Superior temporal gyrus (tissue), 1 donor: ENCODE results near the gene GPR146.
"Not testable (repeated sequence)": the region's sequence is repeated elsewhere in the genome, so short reads cannot be mapped to it uniquely, and the experiment has no call there.

Experiments used
- DNase-seq: peaks from one replicate; pipeline ENCODE4 v3.0.0-alpha.2; 2016; ENCODE audit errors: extremely low spot score

GPR146 gene

DNA sequence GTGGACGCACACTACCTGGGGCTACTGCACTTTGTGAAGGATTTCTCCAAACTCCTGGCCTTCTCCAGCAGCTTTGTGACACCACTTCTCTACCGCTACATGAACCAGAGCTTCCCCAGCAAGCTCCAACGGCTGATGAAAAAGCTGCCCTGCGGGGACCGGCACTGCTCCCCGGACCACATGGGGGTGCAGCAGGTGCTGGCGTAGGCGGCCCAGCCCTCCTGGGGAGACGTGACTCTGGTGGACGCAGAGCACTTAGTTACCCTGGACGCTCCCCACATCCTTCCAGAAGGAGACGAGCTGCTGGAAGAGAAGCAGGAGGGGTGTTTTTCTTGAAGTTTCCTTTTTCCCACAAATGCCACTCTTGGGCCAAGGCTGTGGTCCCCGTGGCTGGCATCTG is 14.0 kb downstream of the GPR146 start:
- DNase-seq = no peak

- DNase-seq = peak; percentile 45
Observed at GRCh38 chr7:1058821-1059199, 14.5 kb downstream of the GPR146 start.

GRCh38 chr7:1059200-1060091 is 15.1 kb downstream of the GPR146 start:
- no peak for DNase-seq

GRCh38 chr7:1060315-1061072 is 16.1 kb downstream of the GPR146 start:
- DNase-seq = no peak

DNA sequence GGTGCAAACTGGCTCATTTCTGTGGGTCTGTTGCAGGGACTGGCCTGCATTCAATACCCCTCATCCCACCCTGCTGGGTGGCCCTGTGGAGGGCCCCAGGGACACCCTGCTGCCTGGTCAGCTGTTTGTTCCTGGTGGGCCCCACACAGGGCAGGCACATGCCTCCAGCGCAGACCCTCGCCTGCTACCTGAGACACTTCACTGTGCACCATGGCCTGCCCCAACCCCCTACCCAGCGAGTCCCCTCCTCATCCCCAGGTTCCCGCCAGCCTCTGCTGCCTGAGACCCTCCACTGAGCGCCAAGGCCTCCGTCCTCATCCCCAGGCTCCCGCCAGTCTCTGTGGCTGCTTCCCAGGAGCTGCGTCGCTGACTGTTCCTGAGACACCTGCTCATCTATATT is 16.8 kb downstream of the GPR146 start:
- DNase-seq = no peak

GRCh38 chr7:1062296-1063294 is 18.2 kb downstream of the GPR146 start:
- DNase-seq = no peak

- DNase-seq = no peak
Observed at GRCh38 chr7:1063361-1063760, 19.0 kb downstream of the GPR146 start.

- DNase-seq = no peak
Observed at GRCh38 chr7:1064581-1064980, 20.2 kb downstream of the GPR146 start.

- DNase-seq = no peak
Observed at GRCh38 chr7:1065263-1065584, 20.9 kb downstream of the GPR146 start.

DNA sequence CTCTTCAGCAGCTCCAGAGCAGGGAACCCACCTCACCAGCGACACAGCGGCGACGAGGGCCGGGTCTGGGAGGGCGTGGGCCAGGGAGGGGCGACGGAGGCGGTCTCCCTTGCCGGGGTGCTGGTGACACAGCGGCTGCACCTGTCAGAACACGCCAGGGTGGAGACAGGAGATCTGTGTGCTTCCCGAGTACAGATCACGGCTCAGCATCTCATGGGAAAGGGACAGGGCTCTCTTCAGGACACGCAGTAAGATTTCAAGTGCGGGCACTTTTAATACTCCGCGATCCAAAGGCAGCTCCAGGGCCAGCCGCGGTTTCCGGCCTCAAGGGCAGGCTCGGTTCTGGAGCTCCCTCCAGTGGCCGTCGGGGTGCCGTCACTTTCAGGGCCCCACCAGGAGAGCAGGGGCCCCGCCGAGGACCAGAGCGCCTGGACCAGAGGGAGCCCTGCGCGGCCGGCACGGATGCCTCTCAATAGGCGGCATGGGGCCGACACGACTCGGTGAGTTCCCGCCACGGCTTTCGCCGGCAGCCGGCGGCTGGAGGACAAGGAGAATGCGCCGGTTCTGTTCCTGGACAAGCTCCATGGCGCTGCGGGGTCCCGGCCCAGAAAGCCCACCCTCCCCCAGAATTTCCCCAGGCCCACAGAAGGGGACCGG is 21.4 kb downstream of the GPR146 start:
- peak; percentile 84 for DNase-seq

GRCh38 chr7:1066242-1066588 is 21.9 kb downstream of the GPR146 start:
- no peak for DNase-seq

- DNase-seq = no peak
Observed at GRCh38 chr7:1068013-1068412, 23.7 kb downstream of the GPR146 start.

GRCh38 chr7:1068619-1069018 is 24.3 kb downstream of the GPR146 start:
- DNase-seq = no peak

DNA sequence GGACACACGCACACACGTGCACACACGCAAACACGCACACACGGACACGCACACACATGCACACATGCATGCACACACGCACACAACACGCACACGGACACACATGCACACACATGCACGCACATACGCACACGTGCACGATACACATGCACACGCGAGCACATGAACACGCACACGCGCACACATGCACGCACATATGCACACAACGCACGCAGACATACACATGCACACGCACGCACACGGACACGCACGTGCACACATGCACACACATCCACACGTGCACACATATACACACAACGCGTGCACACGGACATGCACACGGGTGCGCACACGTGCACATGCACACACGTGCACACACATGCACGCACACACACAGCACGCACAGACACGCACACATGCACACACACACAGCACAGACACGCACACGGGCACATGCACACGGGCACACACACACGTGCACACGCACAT is 26.2 kb downstream of the GPR146 start:
- DNase-seq = no peak

- no peak for DNase-seq
Observed at GRCh38 chr7:1071731-1072254, 27.4 kb downstream of the GPR146 start.

GRCh38 chr7:1073142-1073977 is 29.0 kb downstream of the GPR146 start:
- DNase-seq = no peak

GRCh38 chr7:1074018-1074417 is 29.7 kb downstream of the GPR146 start:
- not testable (repeated sequence) for DNase-seq

DNA sequence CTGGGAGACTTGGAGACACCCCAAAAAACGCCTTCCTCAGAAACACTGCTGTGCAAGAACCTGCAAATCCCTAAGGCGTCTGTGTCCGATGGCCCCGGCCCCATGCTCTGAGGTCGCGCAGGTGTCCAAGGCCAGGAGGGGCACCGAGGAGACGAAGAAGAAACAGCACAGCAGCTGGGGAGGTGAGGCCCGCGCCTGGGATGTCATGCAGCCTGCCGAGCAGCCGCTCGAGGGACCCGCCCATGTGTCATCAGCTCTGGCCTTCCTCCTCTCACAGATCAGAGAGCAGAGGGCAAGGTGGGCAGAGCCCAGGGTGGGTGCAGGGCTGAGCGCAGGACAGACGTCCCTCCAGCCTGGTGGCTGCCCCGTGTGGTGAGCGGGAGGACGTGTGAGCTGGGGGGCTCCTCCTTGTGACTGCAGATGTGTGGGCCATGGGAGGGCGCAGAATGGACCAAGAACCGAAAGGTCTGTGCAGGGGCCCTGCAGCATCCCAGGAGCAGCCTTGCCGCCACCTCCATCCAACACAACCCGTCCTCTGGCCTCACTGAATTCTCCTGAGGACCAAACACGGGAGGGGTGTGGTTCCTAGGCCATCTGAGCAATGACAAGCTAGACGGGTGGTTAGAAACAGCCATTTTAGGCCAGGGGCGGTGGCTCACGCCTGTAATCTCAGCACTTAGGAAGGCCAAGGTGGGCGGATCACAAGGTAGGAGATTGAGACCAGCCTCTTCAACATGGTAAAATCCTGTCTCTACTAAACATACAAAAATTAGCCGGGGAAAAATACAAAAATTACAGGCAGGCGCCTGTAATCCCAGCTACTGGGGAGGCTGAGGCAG is 30.5 kb downstream of the GPR146 start:
- no peak for DNase-seq
